Peyer's patch (tissue), 4 donors: ENCODE results near the gene BARHL2.

Source experiments
- POLR2A ChIP-seq, 2 donors: fragments of 450-650 bp; IDR thresholded peaks; one replicate each; pipeline ENCODE4 v1.5.1; 2017; ENCODE audit warnings: antibody characterized with exemption in 2 of 2, mild to moderate bottlenecking in 2 of 2, moderate library complexity in 2 of 2
- TF ChIP-seq, protein P1 (sequence below), 6 experiments: fragments of 450-650 bp in 4 of 6; fragments of 200-600 bp in 2 of 6; sonication (generic) in 1 of 6; IDR thresholded peaks; one replicate each; pipeline ENCODE4 v1.5.1; 2017 to 2019; ENCODE audit warnings: antibody characterized with exemption in 6 of 6, mild to moderate bottlenecking in 3 of 6, moderate library complexity in 1 of 6

DNA sequence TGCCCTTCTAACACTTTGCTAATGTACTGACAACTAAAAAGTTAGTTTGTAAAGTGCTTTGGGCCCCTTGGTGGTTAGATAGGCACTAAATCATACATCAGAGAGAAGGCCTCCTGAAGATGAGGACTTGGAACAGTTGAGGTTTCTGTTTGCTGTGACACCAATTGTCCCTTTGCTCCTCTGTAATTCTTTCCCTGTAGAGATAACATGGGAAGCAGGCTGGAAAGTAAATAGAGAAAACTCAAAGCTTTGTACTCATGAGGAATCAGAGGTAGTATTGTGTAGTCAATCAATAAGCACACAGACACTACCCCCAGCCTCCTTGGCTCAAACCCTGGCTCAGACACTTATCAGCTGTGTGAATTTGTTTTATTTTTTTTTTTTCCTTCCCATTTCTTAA is 31.6 kb upstream of the BARHL2 start:
- TF ChIP-seq, protein P1, sequence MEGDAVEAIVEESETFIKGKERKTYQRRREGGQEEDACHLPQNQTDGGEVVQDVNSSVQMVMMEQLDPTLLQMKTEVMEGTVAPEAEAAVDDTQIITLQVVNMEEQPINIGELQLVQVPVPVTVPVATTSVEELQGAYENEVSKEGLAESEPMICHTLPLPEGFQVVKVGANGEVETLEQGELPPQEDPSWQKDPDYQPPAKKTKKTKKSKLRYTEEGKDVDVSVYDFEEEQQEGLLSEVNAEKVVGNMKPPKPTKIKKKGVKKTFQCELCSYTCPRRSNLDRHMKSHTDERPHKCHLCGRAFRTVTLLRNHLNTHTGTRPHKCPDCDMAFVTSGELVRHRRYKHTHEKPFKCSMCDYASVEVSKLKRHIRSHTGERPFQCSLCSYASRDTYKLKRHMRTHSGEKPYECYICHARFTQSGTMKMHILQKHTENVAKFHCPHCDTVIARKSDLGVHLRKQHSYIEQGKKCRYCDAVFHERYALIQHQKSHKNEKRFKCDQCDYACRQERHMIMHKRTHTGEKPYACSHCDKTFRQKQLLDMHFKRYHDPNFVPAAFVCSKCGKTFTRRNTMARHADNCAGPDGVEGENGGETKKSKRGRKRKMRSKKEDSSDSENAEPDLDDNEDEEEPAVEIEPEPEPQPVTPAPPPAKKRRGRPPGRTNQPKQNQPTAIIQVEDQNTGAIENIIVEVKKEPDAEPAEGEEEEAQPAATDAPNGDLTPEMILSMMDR (IDR thresholded peaks at IDR 0.05) = no peak
- no peak for TF ChIP-seq POLR2A (IDR thresholded peaks at IDR 0.05)
